GM12872 (cell line): ENCODE measurements around the gene TRPC3.

Experiments
- TF ChIP-seq, protein P1 (sequence below): IDR thresholded peaks from 3 replicates; pipeline ENCODE4 v1.5.1; 2011; ENCODE audit warnings: low read depth, mild to moderate bottlenecking, low read length, moderate library complexity; ENCODE audit not compliant: insufficient read depth

Gene TRPC3

DNA sequence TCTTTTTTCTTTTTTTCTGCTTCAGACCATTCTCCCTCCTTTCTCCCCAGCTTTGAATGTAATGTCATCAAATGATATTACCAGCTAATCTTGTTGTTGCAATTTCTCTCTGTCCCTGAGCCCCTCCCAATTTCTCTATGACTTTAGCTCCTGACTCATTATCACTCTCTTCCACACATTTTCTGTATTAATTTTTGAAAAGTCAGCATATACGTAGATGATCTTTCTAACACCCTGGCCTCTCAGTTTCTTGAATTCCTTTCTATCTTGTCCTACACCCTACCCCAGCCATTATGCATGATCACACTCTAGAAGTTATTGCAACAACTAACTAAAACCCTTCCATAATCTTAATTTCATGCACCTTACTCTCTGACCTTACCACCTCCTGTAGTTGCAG lies 13.1 kb upstream of the TRPC3 start:
- TF ChIP-seq, protein P1, sequence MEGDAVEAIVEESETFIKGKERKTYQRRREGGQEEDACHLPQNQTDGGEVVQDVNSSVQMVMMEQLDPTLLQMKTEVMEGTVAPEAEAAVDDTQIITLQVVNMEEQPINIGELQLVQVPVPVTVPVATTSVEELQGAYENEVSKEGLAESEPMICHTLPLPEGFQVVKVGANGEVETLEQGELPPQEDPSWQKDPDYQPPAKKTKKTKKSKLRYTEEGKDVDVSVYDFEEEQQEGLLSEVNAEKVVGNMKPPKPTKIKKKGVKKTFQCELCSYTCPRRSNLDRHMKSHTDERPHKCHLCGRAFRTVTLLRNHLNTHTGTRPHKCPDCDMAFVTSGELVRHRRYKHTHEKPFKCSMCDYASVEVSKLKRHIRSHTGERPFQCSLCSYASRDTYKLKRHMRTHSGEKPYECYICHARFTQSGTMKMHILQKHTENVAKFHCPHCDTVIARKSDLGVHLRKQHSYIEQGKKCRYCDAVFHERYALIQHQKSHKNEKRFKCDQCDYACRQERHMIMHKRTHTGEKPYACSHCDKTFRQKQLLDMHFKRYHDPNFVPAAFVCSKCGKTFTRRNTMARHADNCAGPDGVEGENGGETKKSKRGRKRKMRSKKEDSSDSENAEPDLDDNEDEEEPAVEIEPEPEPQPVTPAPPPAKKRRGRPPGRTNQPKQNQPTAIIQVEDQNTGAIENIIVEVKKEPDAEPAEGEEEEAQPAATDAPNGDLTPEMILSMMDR, result no peak

DNA sequence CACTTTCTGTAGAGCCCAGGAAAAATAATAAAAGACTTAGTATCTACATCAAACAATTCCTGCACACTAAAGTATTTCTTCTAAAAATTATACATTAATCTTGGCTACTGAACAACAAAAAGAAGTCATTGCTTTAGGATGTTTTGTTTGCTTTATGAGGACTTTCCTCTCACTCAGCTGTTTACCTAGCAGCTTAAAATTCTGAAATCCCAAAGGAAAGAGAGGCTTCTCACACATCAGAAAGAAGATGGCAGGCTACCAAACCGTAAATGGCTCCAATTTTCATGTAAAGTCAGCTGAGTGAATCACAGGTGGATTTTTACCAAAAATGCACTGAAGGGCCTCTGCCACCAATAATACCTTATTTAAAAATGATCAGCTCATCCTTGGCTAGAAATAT lies 9.0 kb upstream of the TRPC3 start:
- TF ChIP-seq, protein P1, result no peak

DNA sequence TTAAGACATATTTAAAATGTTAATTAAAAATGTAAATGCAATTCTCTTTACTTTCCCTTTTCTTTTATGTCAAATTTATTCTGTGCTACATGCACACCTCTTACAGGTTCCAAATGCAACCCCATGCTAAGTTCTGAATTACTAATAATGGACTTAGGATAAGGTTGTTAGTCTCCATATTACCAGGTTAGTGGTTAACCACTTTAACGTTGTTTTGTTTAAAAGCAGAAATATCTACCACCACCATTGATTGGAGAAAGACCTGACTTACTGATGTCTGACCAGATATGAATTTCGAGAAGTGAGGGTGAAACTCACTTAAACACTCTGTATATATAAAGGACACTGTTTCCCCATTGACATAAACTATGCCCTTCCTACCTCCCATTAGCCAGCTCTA lies 6.9 kb upstream of the TRPC3 start:
- TF ChIP-seq, protein P1, result no peak

DNA sequence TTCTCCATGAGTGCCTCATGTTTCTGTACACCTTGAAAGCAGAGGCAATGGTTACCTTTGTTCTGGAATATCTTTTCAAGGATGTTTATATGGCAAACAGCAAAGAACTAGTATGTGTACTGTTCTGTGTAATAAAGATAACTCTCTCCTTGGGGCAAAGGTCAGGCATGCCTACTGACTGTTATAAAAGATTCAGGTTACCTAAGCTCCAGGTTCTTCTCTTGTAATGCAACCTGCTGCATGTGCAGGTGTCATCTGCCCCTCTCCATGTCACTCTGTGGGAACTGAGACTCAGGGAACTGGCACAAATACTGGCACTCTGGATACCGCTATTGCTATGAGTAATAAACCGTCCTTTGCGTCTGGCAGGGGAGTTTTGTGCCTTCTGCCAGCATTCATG lies 5.4 kb upstream of the TRPC3 start:
- TF ChIP-seq, protein P1, result no peak

DNA sequence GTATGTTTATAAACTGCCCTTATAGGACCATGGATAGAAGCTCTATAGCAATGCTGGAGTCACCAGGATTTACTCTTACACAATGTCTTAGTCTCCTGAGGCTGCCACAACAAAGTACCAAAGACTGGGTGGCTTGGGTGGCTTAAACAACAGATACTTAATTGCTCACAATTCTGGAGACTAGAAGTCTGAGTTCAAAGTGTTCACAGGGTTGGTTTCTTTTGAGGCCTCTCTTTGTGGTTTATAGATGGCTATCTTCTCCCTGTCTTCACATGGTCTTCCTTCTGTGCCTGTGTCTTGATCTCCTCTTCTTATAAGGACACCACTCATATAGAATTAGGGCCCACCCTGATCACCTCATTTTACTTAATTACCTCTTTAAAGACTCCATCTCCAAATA lies 2.0 kb upstream of the TRPC3 start:
- TF ChIP-seq, protein P1, result no peak

DNA sequence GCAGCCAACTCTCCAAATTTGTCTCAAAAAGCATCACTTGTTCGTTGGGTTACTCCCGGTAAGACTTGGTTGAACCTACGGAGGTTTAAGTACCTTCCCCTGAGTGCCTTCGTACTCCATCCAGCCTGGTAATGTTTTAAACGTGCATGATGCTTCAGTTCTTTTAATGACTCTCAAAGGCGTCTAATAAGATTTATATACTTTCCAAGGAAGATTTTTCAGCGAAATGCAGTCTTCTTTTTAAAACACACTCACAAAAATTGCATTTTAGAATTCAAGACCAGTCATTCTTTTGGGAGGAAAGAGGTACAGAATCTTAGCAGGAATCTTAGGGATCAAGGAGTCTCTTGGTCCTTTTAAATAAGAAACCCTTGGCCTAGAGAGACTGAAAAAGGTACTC lies 430 bp upstream of the TRPC3 start:
- TF ChIP-seq, protein P1, result no peak

DNA sequence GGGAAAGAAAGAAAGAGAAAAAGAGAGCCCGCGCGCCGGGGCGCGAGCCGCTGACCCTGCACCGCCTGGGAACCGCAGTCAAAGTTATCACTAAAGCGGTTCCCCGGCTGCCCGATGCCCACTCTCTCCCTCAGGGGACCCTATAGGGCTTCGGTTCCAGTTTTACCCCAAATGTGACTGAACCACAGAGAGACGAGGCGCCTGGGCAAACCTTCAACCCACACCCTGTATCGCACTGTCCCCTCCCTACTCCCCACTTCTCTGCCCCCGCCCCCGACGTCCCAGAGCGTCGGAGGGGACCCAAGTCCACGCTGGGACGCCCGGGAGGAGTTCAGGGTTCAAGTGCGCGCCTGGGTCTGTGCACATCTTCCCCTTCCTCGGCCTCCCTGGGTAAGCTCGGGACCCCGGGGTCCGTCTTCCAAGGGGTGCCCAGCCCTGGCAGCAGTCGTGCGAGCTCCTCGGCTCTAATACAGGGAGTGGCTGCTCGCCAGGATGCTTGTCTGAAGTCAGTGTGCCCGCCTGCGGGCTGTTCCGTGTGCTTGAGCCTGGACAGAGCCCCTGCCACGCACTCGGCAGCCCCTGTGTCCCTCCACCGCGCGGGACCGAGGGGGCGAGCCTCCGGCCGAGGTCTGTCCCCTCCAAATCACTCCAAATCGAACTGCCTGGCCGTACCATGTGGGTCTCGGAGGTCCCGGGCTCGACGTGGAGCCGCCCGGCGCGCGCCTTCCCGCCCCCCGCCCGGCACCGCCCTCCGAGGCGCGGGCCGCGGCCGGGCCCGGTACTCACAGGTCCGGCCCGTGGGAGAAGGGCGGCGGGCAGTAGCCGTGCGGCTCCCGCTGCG lies 960 bp downstream of the TRPC3 start:
- TF ChIP-seq, protein P1, result no peak
